HFFc6 (cell line): ENCODE measurements around the gene OPCML. TPM values are rescaled to one million over a fixed set of nuclear protein-coding genes. Genes with fewer than 3 reads are reported as not detected.

ENCODE experiments used
- DNase-seq: peaks from one replicate; pipeline ENCODE4 v3.0.0-alpha.2; 2018
- H3K27ac Mint-ChIP-seq: 2 replicates; pipeline ENCODE4 v1.8.0; 2020; ENCODE audit warnings: mild to moderate bottlenecking, mixed read lengths
- H3K27me3 Mint-ChIP-seq: 2 replicates; pipeline ENCODE4 v1.8.0; 2021; ENCODE audit warnings: mild to moderate bottlenecking, moderate library complexity, mixed read lengths; ENCODE audit not compliant: insufficient read depth
- H3K36me3 Mint-ChIP-seq: 2 replicates; pipeline ENCODE4 v1.8.0; 2021; ENCODE audit warnings: low read depth, mixed read lengths
- H3K4me1 Mint-ChIP-seq: 2 replicates; pipeline ENCODE4 v1.8.0; 2020; ENCODE audit warnings: low read depth, mixed read lengths
- H3K4me3 Mint-ChIP-seq: 2 replicates; pipeline ENCODE4 v1.8.0; 2020; ENCODE audit warnings: mild to moderate bottlenecking, moderate library complexity, mixed read lengths
- H3K9me3 Mint-ChIP-seq: 2 replicates; pipeline ENCODE4 v1.8.0; 2020; ENCODE audit warnings: mild to moderate bottlenecking, mixed read lengths
- CTCF ChIP-seq: fragments of 200-600 bp; sonication (generic); IDR thresholded peaks from 2 replicates; pipeline ENCODE4 v1.5.0; 2021; ENCODE audit warnings: antibody characterized with exemption, mild to moderate bottlenecking
- total RNA-seq, 6 experiments: library from RNA; stranded (reverse); fragmentation: NEBNext Ultra II Directional; extraction: Animal tissue kit (Norgen Biotek cat#: 25700); gene quantifications; 2 replicates in 1 of 6; 3 replicates in 5 of 6; pipeline ENCODE4 v1.2.3, GENCODE V29; 2021

Gene OPCML
- total RNA-seq, 6 experiments from 2014 or later, result 0.11 to 1.7 (median 0.33) TPM

- Mint-ChIP-seq H3K27me3 (peaks cover 3% of the 10 kb centered on the region; the same call in 1 of the 2 replicates), H3K4me3 (no peak overlapping the region), H3K4me1 (no peaks in the 10 kb centered on the region), H3K27ac (no peak overlapping the region), H3K36me3 (peaks cover 11% of the 10 kb centered on the region), H3K9me3 (peaks cover 81% of the 10 kb centered on the region)
- TF ChIP-seq CTCF, result no peak
- DNase-seq, result no peak
Observed at GRCh38 chr11:133408402-133408801, 123.9 kb downstream of the OPCML start.

GRCh38 chr11:133406489-133406888 lies 125.8 kb downstream of the OPCML start:
- Mint-ChIP-seq H3K4me1 (no peaks in the 10 kb centered on the region), H3K36me3 (peaks cover 11% of the 10 kb centered on the region), H3K9me3 (peaks cover 77% of the 10 kb centered on the region), H3K27ac (no peak overlapping the region), H3K27me3 (peaks cover 3% of the 10 kb centered on the region; the same call in 1 of the 2 replicates), H3K4me3 (no peak overlapping the region)
- DNase-seq, result no peak
- no peak for TF ChIP-seq CTCF

- Mint-ChIP-seq H3K9me3 (peaks cover 62% of the 10 kb centered on the region), H3K4me3 (no peak overlapping the region), H3K27ac (no peak overlapping the region), H3K27me3 (no peaks in the 10 kb centered on the region), H3K36me3 (peaks cover 7% of the 10 kb centered on the region; the same call in 1 of the 2 replicates), H3K4me1 (no peaks in the 10 kb centered on the region)
- DNase-seq, result no peak
- no peak for TF ChIP-seq CTCF
Observed at GRCh38 chr11:133403900-133404299, 128.4 kb downstream of the OPCML start.

DNA sequence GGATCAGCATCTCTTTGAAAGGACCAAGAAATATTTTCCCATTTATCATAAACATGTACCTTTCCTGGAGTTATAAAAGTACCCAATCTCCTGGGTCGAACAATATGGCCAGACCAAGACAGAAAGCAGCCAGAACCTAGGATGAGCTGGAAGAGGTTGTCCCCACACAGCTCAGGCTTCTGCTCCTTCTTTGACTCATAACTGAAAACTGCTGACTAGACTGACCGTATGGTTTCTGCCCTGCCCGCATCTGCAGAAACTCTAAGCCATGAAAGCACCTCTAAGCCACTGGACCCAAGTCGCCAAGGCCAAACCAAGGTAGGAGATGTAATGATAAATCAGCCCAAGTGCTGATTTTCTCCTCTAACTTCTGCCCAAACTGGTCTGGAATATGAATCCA lies 129.8 kb downstream of the OPCML start:
- TF ChIP-seq CTCF, result no peak
- Mint-ChIP-seq H3K27ac (no peak overlapping the region), H3K9me3 (peaks cover 62% of the 10 kb centered on the region), H3K4me3 (no peak overlapping the region), H3K27me3 (no peaks in the 10 kb centered on the region; the same call in 1 of the 2 replicates), H3K4me1 (no peaks in the 10 kb centered on the region), H3K36me3 (peaks cover 7% of the 10 kb centered on the region; the same call in 1 of the 2 replicates)
- no peak for DNase-seq

DNA sequence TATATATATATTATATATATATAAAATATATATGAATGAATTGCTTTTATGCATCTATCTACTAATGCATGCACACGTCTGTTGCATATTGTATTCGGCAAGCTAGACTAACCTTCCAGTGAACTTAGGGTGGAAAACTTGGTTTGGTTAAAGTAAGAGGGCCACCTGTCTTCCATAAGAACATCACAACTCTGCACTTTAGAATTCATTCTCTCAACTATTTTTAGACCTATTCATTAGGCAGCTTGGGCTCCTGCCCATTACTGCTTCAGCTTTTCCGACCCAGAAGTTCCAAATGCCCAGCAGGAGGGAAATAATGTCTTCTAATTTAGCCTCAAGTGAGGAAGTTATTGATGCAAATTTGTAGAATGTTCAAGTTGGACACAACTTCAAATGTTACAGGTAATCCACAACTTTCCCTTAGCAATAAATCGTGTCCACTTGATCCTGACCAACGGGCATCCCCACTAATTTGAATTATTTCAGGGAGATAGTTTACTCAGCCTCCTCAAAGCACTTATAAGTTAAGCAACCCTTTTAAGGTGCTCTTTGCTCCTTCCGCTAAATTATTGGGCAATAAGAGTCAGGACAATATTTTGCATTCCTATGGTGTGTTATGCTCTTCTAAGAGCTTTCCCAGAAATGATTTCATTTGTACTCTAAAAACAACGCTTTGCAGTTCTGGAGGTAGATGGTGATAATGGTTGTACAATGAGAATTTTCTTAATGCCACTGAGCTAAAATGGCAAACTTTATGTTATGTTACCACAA lies 132.3 kb downstream of the OPCML start:
- Mint-ChIP-seq H3K4me1 (no peaks in the 10 kb centered on the region), H3K4me3 (no peak overlapping the region), H3K27ac (no peak overlapping the region), H3K27me3 (no peaks in the 10 kb centered on the region; the same call in 1 of the 2 replicates), H3K9me3 (peaks cover 66% of the 10 kb centered on the region), H3K36me3 (no peaks in the 10 kb centered on the region)
- TF ChIP-seq CTCF, result no peak
- DNase-seq, result no peak
